ENCODE results near the gene HES4.
"Not testable (repeated sequence)": the region's sequence is repeated elsewhere in the genome, so short reads cannot be mapped to it uniquely, and the experiment has no call there.

- not testable (repeated sequence) for TF ChIP-seq POLR2A (IDR thresholded peaks at IDR 0.05; ENCODE audit: low read length); GATA1 (IDR thresholded peaks at IDR 0.05; ENCODE audit: low read depth, low read length)
Observed at GRCh38 chr1:1010131-1010530, 10.2 kb upstream of the HES4 start.
